HFFc6 (cell line): ENCODE measurements around the gene HIVEP1. TPM values are rescaled to one million over a fixed set of nuclear protein-coding genes. Genes with fewer than 3 reads are reported as not detected.

Experiments
- DNase-seq: peaks from one replicate; pipeline ENCODE4 v3.0.0-alpha.2; 2018
- H3K27ac Mint-ChIP-seq: 2 replicates; pipeline ENCODE4 v1.8.0; 2020; ENCODE audit warnings: mild to moderate bottlenecking, mixed read lengths
- H3K27me3 Mint-ChIP-seq: 2 replicates; pipeline ENCODE4 v1.8.0; 2021; ENCODE audit warnings: mild to moderate bottlenecking, moderate library complexity, mixed read lengths; ENCODE audit not compliant: insufficient read depth
- H3K36me3 Mint-ChIP-seq: 2 replicates; pipeline ENCODE4 v1.8.0; 2021; ENCODE audit warnings: low read depth, mixed read lengths
- H3K4me1 Mint-ChIP-seq: 2 replicates; pipeline ENCODE4 v1.8.0; 2020; ENCODE audit warnings: low read depth, mixed read lengths
- H3K4me3 Mint-ChIP-seq: 2 replicates; pipeline ENCODE4 v1.8.0; 2020; ENCODE audit warnings: mild to moderate bottlenecking, moderate library complexity, mixed read lengths
- H3K9me3 Mint-ChIP-seq: 2 replicates; pipeline ENCODE4 v1.8.0; 2020; ENCODE audit warnings: mild to moderate bottlenecking, mixed read lengths
- total RNA-seq, 6 experiments: library from RNA; stranded (reverse); fragmentation: NEBNext Ultra II Directional; extraction: Animal tissue kit (Norgen Biotek cat#: 25700); gene quantifications; 2 replicates in 1 of 6; 3 replicates in 5 of 6; pipeline ENCODE4 v1.2.3, GENCODE V29; 2021
- TF ChIP-seq, protein P1 (sequence below): fragments of 200-600 bp; sonication (generic); IDR thresholded peaks from 2 replicates; pipeline ENCODE4 v1.5.0; 2021; ENCODE audit warnings: antibody characterized with exemption, mild to moderate bottlenecking

The HIVEP1 gene
- total RNA-seq, 6 experiments from 2014 or later: 10.3 to 19.9 (median 11.8) TPM

DNA sequence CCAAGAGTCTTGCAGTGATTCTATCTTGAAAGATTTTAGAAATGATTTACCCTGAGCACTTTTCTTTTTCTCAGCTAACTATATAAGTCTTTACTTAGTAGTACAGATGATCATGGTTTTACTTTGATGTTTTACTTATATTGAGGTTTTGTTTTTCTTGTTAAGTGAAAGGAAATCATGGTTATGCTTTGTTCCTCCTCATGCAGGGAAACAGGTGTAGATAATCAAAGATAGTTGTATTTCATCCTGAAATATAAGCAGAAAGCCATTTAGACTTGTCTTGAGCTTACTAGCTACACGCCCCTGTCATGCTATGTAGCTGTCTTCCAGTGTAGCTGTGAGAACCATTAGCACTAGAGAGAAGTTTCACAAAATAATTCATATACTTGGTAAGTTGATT is 113.9 kb downstream of the HIVEP1 start:
- no peaks in the 10 kb centered on the region for H3K4me1 Mint-ChIP-seq

DNA sequence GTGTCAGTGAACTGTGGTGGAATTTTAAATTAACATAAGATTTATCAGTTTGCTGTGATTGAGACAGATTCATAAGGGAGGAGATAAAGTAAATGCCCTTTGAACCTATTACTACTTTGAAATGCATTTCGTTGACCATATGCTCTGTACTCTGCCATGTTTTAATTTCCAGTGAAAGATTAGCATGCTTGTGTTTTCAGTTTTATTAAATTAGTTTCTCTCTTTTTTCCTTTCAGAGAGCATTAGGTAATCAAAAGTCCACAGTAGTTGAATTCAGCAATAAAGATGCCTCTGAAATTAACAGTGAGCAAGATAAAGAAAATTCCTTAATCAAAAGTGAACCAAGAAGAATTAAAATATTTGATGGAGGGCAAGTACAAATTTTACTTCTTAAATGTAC is 117.4 kb downstream of the HIVEP1 start:
- TF ChIP-seq, protein P1, sequence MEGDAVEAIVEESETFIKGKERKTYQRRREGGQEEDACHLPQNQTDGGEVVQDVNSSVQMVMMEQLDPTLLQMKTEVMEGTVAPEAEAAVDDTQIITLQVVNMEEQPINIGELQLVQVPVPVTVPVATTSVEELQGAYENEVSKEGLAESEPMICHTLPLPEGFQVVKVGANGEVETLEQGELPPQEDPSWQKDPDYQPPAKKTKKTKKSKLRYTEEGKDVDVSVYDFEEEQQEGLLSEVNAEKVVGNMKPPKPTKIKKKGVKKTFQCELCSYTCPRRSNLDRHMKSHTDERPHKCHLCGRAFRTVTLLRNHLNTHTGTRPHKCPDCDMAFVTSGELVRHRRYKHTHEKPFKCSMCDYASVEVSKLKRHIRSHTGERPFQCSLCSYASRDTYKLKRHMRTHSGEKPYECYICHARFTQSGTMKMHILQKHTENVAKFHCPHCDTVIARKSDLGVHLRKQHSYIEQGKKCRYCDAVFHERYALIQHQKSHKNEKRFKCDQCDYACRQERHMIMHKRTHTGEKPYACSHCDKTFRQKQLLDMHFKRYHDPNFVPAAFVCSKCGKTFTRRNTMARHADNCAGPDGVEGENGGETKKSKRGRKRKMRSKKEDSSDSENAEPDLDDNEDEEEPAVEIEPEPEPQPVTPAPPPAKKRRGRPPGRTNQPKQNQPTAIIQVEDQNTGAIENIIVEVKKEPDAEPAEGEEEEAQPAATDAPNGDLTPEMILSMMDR: no peak
- Mint-ChIP-seq H3K4me3 (no peak overlapping the region), H3K4me1 (peaks cover 14% of the 10 kb centered on the region), H3K36me3 (peaks cover 17% of the 10 kb centered on the region), H3K27me3 (no peaks in the 10 kb centered on the region; the same call in 1 of the 2 replicates), H3K27ac (no peak overlapping the region), H3K9me3 (no peaks in the 10 kb centered on the region)
- DNase-seq: no peak

More for the DNA sequence above, 113.9 kb downstream of the HIVEP1 start:
- Mint-ChIP-seq H3K4me3 (no peak overlapping the region), H3K36me3 (peaks cover 26% of the 10 kb centered on the region), H3K27me3 (no peaks in the 10 kb centered on the region; the same call in 1 of the 2 replicates), H3K9me3 (no peaks in the 10 kb centered on the region), H3K27ac (no peak overlapping the region)
- TF ChIP-seq, protein P1: no peak
- no peak for DNase-seq

DNA sequence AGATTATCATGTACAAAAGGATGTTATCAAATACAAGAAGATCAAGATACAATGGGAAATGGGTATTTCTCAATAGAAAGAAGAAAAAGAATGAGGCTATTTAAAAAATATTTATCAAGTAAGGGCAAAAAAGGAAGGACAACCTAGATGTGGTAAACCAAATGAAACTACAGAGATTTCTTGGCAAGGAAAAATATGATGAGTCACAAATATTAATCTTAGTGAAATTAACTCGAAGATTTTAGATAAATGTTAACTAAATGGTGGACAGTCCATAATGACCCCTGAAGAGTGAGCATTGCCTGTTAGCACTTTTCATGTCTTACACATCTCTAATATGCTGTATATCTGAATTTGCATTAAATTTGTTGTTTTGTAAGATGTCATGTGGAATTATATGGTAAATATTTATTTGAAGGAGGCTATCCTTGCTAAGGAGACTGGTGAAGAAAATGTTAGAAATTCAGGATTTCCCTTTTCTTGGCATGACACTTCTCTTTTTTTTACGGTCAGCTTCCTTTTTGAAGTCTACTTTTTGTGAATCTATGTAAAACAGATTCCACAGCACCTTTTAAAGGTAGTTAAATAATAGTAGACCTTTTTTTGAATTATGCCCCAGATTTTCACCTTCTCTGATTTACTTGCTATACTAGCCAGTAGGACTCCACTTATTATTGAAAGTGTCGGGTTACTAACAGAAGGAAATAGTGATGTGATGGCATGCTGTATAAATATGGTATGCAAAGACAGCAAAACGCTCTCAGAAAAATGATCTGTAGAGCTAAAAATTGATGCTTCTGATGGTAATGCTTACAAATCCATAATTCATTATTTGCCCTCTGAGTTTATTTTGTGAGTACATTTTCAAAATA is 120.5 kb downstream of the HIVEP1 start:
- DNase-seq: no peak
- Mint-ChIP-seq H3K4me1 (peaks cover 32% of the 10 kb centered on the region), H3K27ac (no peak overlapping the region), H3K4me3 (no peak overlapping the region), H3K9me3 (no peaks in the 10 kb centered on the region), H3K27me3 (no peaks in the 10 kb centered on the region; the same call in 1 of the 2 replicates), H3K36me3 (peaks cover 12% of the 10 kb centered on the region; the same call in 1 of the 2 replicates)
- TF ChIP-seq, protein P1: no peak

DNA sequence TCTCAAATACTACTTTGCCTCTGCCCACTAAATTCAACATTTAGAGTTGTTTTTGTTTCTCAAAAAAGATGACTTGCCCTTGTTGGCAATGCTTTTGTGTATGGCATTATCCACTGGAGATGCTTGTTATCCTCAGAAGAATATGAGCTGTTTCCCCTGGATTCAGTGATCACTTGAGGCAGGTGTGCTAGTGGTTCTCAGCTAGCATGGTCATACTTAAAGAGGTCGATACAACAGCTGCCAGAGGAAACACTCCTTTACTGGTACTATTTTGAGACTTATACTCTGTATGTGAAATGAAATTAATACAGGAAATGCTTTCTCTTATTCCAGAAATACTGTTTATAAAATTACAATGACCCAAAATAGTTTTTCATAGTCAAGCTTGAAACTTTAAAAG is 122.5 kb downstream of the HIVEP1 start:
- H3K36me3 Mint-ChIP-seq: peaks cover 18% of the 10 kb centered on the region
- peaks cover 50% of the 10 kb centered on the region for H3K4me1 Mint-ChIP-seq
- DNase-seq: no peak
- H3K9me3 Mint-ChIP-seq: no peaks in the 10 kb centered on the region
- H3K27ac Mint-ChIP-seq: no peak overlapping the region
- no peak overlapping the region for H3K4me3 Mint-ChIP-seq
- TF ChIP-seq, protein P1: no peak
- H3K27me3 Mint-ChIP-seq: no peaks in the 10 kb centered on the region; the same call in 1 of the 2 replicates

DNA sequence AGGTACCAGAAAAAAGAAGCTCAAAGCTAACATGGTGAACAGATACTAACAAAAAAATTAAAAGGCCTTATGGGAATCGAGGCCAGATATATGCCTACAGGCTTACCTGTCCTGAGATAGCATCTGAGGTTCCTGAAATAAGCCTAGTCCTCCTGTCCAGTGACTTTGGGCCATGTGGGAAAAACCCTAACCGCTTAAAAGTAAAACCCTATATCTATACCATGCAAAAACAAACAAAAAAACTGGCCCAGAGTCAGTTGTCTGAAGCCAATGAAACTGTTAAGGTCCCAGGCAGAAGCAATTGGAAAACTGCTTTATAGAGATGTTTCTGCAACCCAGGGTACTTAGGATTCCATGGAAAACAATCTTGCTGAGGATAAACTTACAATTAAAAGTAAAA is 122.9 kb downstream of the HIVEP1 start:
- Mint-ChIP-seq H3K4me1 (peaks cover 50% of the 10 kb centered on the region), H3K36me3 (peaks cover 20% of the 10 kb centered on the region), H3K27ac (no peak overlapping the region), H3K27me3 (no peaks in the 10 kb centered on the region; the same call in 1 of the 2 replicates), H3K4me3 (no peak overlapping the region), H3K9me3 (no peaks in the 10 kb centered on the region)
- no peak for DNase-seq
- TF ChIP-seq, protein P1: no peak
